ENCODE results near the gene MVD. TPM values are rescaled to one million over a fixed set of nuclear protein-coding genes. Genes with fewer than 3 reads are reported as not detected.
A peak's percentile ranks its signal among the peaks of the same experiment; 100 is the strongest.

Gene MVD
- total RNA-seq, 1 experiment from 2014 or later: 119 TPM

- ChIA-PET CTCF (interaction anchor here (1.3 kb wide), 2 partner anchors 10 to 75 kb away, joined by 5 to 7 read pairs; no protein-coding TSS in a partner anchor), POLR2A (interaction anchor here (1.0 kb wide), 2 partner anchors 69 to 112 kb away, joined by 3 read pairs; no protein-coding TSS in a partner anchor), RAD21 (ENCODE audit: low non-redundant PET in 1 of 2, low total read pairs in 2 of 2, uncharacterized antibody in 2 of 2, unreplicated experiment in 2 of 2) (no interaction called here)
- Histone ChIP-seq H3K4me3 (replicated peaks in 1 of 2; ENCODE audit: low read depth in 1 of 2, low read length in 2 of 2) (peak overlapping the region; percentile 73 to 98), H3K9ac (ENCODE audit: low read length) (peak overlapping the region; percentile 92), H3K36me3 (ENCODE audit: control insufficient read depth in 1 of 2, insufficient read depth in 2 of 2, low read length in 2 of 2) (peaks cover 4% of the 10 kb centered on the region in 2 experiments; a peak in 1 of 4 replicates), H2AFZ (ENCODE audit: low read depth, low read length, poor library complexity, severe bottlenecking) (no peak overlapping the region), H3K4me2 (ENCODE audit: low read length) (peak overlapping the region; percentile 92), H4K20me1 (ENCODE audit: insufficient read depth) (no peaks in the 10 kb centered on the region), H3K4me1 (ENCODE audit: control insufficient read depth in 1 of 2, insufficient read depth in 2 of 2, low read length in 2 of 2) (peaks cover 4 to 21% of the 10 kb centered on the region in 2 experiments; a peak in 3 of 4 replicates), H3K27me3 (ENCODE audit: insufficient read depth, low read length) (no peaks in the 10 kb centered on the region), H3K9me3 (ENCODE audit: control insufficient read depth in 1 of 2, insufficient read depth in 1 of 2, low read depth in 1 of 2, low read length in 2 of 2) (no peaks in the 10 kb centered on the region), H3K9me2 (ENCODE audit: insufficient read depth) (no peaks in the 10 kb centered on the region), H3K27ac (ENCODE audit: low read depth, low read length) (peak overlapping the region; percentile 96), H3K79me2 (ENCODE audit: insufficient read depth, low read length) (peaks cover 36% of the 10 kb centered on the region)
- TSS peak; percentile 79 for BruUV-seq (replicated peaks)
- DNase-seq (ENCODE audit: low read depth, low spot score) (no peak), ATAC-seq (peak; percentile 3; the same call in 1 of the 2 replicates)
- TF ChIP-seq EZH2 (IDR thresholded peaks at IDR 0.05): no peak
- TF ChIP-seq ZFX (IDR thresholded peaks at IDR 0.05): 0 out of 2 replicates have a peak, but pooled peaks have one; percentile 55
- intact Hi-C loops (cut with micrococcal nuclease): no loop called here
Measured at GRCh38 chr16:88662222-88662842, 559 bp downstream of the MVD start.

- Histone ChIP-seq H3K4me3 (replicated peaks in 1 of 2; ENCODE audit: low read depth in 1 of 2, low read length in 2 of 2) (no peak overlapping the region), H3K9me3 (ENCODE audit: control insufficient read depth in 1 of 2, insufficient read depth in 1 of 2, low read depth in 1 of 2, low read length in 2 of 2) (no peaks in the 10 kb centered on the region), H3K36me3 (ENCODE audit: control insufficient read depth in 1 of 2, insufficient read depth in 2 of 2, low read length in 2 of 2) (peaks cover 4% of the 10 kb centered on the region in 2 experiments; a peak in 1 of 4 replicates), H2AFZ (ENCODE audit: low read depth, low read length, poor library complexity, severe bottlenecking) (no peak overlapping the region), H3K4me2 (ENCODE audit: low read length) (no peak overlapping the region), H3K27me3 (ENCODE audit: insufficient read depth, low read length) (no peaks in the 10 kb centered on the region), H3K79me2 (ENCODE audit: insufficient read depth, low read length) (peaks cover 36% of the 10 kb centered on the region), H4K20me1 (ENCODE audit: insufficient read depth) (no peaks in the 10 kb centered on the region), H3K4me1 (ENCODE audit: control insufficient read depth in 1 of 2, insufficient read depth in 2 of 2, low read length in 2 of 2) (peaks cover 4 to 21% of the 10 kb centered on the region in 2 experiments; a peak in 3 of 4 replicates), H3K9me2 (ENCODE audit: insufficient read depth) (no peaks in the 10 kb centered on the region), H3K27ac (ENCODE audit: low read depth, low read length) (no peak overlapping the region), H3K9ac (ENCODE audit: low read length) (no peak overlapping the region)
- POLR2A ChIA-PET: no interaction called here
- CTCF ChIA-PET: no interaction called here
- DNase-seq (ENCODE audit: low read depth, low spot score) (no peak), ATAC-seq (no peak)
- RAD21 ChIA-PET (ENCODE audit: low non-redundant PET in 1 of 2, low total read pairs in 2 of 2, uncharacterized antibody in 2 of 2, unreplicated experiment in 2 of 2): interaction anchor here in 1 of 2 experiments (0.7 kb wide), 1 partner anchor 43 kb away, joined by 4 read pairs; no protein-coding TSS in a partner anchor
- BruUV-seq (replicated peaks): no TSS peak
- intact Hi-C loops (cut with micrococcal nuclease): no loop called here
- TF ChIP-seq REST (IDR thresholded peaks at IDR 0.05; ENCODE audit: low read depth) (no peak), SP1 (IDR thresholded peaks at IDR 0.05; ENCODE audit: low read depth) (no peak), EZH2 (IDR thresholded peaks at IDR 0.05) (no peak), ZNF274 (IDR thresholded peaks at IDR 0.05; ENCODE audit: low read depth, low read length) (no peak), POLR2AphosphoS5 (IDR thresholded peaks at IDR 0.05; ENCODE audit: low read depth, low read length) (no peak), ELF1 (IDR thresholded peaks at IDR 0.05; ENCODE audit: borderline replicate concordance, low read depth) (no peak), MAX (IDR thresholded peaks at IDR 0.05) (no peak), SRF (IDR thresholded peaks at IDR 0.05; ENCODE audit: low read depth) (no peak), JUND (IDR thresholded peaks at IDR 0.05) (no peak), CEBPB (IDR thresholded peaks at IDR 0.05; ENCODE audit: low read depth) (no peak), ATF3 (IDR thresholded peaks at IDR 0.05) (no peak), TCF7L2 (IDR thresholded peaks at IDR 0.05; ENCODE audit: borderline replicate concordance, extremely low read depth, insufficient read depth, insufficient read length) (no peak), RAD21 (IDR thresholded peaks at IDR 0.05; ENCODE audit: low read depth) (no peak), EGR1 (IDR thresholded peaks at IDR 0.05; ENCODE audit: low read depth) (no peak), EZH2phosphoT487 (IDR thresholded peaks at IDR 0.05; ENCODE audit: borderline replicate concordance) (no peak)
Measured at GRCh38 chr16:88661468-88661867, 1.4 kb downstream of the MVD start.
